Activated CD8-positive, alpha-beta memory T cell treated with anti-CD3 and anti-CD28 coated beads, Interleukin-2, amount 50 U/mL, for 48 hours (primary cell): ENCODE measurements around the gene FOXJ1.
"Not testable (repeated sequence)": the region's sequence is repeated elsewhere in the genome, so short reads cannot be mapped to it uniquely, and the experiment has no call there.

Source experiments
- DNase-seq: peaks from one replicate; pipeline ENCODE4 v3.0.0-alpha.2; 2020

FOXJ1 gene

DNA sequence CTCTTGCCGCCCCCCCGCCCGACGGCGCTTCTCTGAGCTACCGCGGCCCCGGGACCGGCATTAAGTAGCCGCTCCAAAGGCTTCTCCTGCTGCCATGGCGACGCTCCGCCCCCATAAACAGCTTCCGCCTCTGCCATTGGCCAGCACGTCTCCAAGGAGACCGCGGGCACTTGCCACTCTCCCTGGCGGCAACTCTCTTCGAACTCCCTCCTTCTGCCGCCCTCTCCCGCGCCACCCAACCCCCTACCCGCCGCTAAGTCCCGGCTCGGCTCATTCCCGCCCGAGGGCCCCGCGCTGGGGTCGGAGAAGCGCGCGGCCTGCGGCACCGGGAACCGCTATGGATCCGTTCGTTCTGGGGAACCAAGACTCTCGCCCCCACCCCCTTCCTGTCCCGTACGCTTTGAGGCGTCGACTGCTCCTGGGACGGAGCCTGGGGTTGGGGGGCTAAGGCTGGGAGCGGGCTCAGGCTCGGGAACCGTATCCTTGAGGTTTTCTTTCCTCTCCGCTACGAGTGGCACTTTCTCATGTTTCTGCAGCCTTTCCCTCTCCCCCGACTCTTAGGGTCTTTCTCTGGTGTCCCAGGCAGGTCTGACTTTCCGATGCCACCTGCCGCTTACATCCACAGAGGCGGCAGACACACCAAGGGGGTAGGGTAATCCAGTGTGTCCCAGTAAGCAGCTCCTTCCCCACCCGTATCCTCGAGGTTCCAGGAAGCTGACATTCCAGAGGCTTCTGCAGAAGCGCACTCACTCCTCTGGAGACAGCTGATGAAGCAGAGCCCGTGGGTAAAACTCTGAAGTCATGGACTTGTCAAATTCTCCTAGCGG lies at the start of gene FOXJ1:
TSS of gene FOXJ1 (minus strand) at position 34 of the 827 bp plus-strand sequence. CDS start 850 bp downstream, outside the sequence.
- peak; percentile 96 for DNase-seq

GRCh38 chr17:76189741-76190140 lies 48.7 kb upstream of the FOXJ1 start:
- no peak for DNase-seq

- no peak for DNase-seq
Observed at GRCh38 chr17:76189247-76189646, 48.2 kb upstream of the FOXJ1 start.

GRCh38 chr17:76188213-76189016 lies 47.4 kb upstream of the FOXJ1 start:
- DNase-seq, result no peak

- DNase-seq, result not testable (repeated sequence)
Observed at GRCh38 chr17:76186774-76187173, 45.7 kb upstream of the FOXJ1 start.

DNA sequence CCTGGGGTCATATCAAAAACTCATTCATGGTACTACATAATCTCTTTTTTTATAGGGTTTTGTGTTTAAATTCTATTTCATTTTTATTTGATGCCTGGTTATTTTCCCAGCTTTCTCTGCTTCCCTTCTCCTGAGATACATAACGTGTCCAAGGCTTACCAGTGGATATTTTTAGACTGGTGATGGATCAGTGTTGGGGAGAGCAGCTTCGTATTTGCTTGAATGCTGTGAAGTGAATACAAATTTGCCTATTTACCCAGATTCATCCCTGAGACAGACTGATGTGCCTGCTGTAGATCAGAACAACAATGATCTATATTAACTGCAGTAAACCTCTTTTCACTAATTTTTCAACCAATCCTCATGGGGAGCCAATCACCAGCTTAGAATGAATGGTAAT lies 43.2 kb upstream of the FOXJ1 start:
- DNase-seq, result no peak

- peak; percentile 99 for DNase-seq
Observed at GRCh38 chr17:76182016-76182764, 41.1 kb upstream of the FOXJ1 start.

- DNase-seq, result no peak
Observed at GRCh38 chr17:76179496-76180467, 38.7 kb upstream of the FOXJ1 start.

GRCh38 chr17:76178124-76178523 lies 37.1 kb upstream of the FOXJ1 start:
- DNase-seq, result no peak

- no peak for DNase-seq
Observed at GRCh38 chr17:76176701-76177574, 35.9 kb upstream of the FOXJ1 start.

- DNase-seq, result no peak
Observed at GRCh38 chr17:76174037-76174436, 33.0 kb upstream of the FOXJ1 start.

GRCh38 chr17:76173474-76173873 lies 32.4 kb upstream of the FOXJ1 start:
- DNase-seq, result no peak

DNA sequence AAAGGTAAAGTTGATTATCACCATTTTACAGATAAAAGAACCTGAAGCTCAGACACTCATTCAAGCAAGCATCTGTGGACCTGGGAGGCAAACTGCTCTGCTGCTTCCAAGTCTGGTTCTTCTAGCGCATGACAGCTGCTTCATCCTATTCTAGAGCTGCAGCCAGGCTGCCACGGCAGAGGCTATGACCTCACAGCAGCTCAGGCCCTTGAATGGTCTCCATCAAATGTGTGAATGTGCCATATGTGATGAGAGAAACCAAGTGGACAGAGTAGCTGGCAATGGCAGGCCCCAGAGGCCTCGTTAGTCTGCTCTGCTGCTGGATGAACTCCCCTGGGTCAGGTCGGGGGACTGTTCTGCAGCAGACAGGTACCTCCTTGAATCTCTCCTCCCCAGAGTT lies 30.7 kb upstream of the FOXJ1 start:
- no peak for DNase-seq

- no peak for DNase-seq
Observed at GRCh38 chr17:76170114-76170513, 29.1 kb upstream of the FOXJ1 start.

- no peak for DNase-seq
Observed at GRCh38 chr17:76166906-76167305, 25.9 kb upstream of the FOXJ1 start.

- DNase-seq, result no peak
Observed at GRCh38 chr17:76166168-76166567, 25.1 kb upstream of the FOXJ1 start.

DNA sequence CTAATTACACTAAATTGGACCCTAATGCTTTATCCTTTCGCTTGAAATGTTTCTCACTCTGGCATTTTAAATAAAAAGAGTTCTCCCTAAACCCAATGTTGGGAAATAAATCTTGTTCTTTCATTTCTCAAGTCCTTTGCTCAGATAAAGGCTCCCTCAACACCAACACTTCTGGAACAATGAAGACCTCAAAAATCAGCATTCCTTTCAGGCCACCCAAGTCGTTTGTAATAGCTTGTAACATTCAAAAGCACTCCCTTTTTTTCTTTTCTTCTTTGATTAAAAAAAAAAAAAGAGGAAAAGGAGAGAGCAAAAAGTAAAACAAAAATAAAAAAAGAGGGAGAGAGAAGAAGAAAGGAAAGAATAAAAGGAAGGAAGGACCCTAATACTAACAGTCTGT lies 23.3 kb upstream of the FOXJ1 start:
- DNase-seq, result no peak

- no peak for DNase-seq
Observed at GRCh38 chr17:76163919-76164318, 22.9 kb upstream of the FOXJ1 start.

DNA sequence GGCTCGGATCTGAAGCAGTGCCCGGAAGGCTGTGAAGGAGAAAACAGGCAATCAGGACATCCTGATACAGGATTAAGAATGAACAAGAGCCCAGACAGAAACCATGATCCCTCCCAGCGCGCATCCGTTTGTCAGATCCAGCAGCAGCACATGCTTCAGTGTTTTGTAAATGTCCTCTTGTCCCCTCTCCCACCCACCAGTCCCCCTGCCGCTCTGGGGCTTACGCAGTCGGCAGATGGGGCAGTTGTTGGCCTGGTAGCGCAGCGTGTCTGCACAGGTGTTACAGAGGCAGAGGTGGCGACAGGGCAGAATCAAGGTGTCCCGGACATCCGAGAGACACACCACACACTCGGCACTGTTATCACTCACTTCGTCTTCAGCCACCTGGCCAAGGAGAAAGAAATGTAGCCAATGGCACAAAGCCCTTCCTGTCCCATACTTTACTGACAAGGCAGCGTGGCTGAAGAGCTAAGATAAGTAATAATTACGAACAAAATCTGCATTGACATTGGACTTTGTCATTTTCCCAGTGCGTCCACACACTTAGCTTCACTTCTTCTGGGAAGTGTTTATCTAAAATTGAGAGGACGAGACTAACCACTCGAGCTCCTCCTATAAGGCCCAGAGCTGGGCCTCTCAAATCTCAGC lies 20.7 kb upstream of the FOXJ1 start:
- no peak for DNase-seq

GRCh38 chr17:76160896-76161528 lies 20.0 kb upstream of the FOXJ1 start:
- DNase-seq, result no peak
